Measurements from ENCODE around the gene PTPRB. TPM values are rescaled to one million over a fixed set of nuclear protein-coding genes. Genes with fewer than 3 reads are reported as not detected.

The PTPRB gene
- total RNA-seq, 4 donors from 2014 or later = 12.5 to 40.3 (median 26.8) TPM

DNA sequence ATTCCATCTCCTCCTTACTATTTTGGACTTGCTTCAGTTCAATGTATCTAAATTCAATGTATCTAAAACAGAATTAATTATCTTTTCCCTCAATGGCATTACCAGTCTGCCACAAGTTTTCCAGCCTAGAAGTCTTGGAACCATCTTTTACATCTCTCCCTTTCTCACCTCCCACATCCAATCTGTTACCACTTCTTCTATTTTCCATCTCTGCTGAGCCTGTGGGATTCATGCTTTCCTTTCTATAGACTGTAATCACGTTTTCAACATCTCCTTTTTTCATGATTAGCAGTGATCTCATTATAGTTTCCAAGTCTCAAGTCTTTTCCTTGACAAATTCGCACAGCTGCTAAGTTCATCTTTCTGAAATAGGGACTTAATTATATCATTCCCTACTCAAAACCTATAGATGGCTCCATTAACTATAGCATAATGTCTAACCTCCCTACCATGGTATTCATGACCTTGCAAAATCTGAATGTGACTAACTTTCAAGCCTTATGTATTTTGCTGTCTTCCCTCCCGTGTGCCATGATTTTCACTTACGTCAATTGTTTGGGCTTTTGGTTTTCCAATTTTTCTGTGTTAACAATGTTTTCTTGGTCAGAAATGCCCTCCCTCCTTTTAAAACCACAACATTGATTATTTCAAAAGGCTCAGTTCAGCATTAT is 20.5 kb upstream of the PTPRB start:
- TF ChIP-seq EP300 (IDR thresholded peaks at IDR 0.05) = no peak
- TF ChIP-seq, protein P1, sequence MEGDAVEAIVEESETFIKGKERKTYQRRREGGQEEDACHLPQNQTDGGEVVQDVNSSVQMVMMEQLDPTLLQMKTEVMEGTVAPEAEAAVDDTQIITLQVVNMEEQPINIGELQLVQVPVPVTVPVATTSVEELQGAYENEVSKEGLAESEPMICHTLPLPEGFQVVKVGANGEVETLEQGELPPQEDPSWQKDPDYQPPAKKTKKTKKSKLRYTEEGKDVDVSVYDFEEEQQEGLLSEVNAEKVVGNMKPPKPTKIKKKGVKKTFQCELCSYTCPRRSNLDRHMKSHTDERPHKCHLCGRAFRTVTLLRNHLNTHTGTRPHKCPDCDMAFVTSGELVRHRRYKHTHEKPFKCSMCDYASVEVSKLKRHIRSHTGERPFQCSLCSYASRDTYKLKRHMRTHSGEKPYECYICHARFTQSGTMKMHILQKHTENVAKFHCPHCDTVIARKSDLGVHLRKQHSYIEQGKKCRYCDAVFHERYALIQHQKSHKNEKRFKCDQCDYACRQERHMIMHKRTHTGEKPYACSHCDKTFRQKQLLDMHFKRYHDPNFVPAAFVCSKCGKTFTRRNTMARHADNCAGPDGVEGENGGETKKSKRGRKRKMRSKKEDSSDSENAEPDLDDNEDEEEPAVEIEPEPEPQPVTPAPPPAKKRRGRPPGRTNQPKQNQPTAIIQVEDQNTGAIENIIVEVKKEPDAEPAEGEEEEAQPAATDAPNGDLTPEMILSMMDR (IDR thresholded peaks at IDR 0.05) = no peak
- TF ChIP-seq POLR2AphosphoS5 (IDR thresholded peaks at IDR 0.05) = no peak
- TF ChIP-seq POLR2A (IDR thresholded peaks at IDR 0.05) = no peak
- 74 to 83% methylated on average over 4 of the region's 4 CpGs for WGBS, 2 donors (ENCODE audit: low coverage in 1 of 2)
- Histone ChIP-seq H3K9me3 (no peaks in the 10 kb centered on the region), H3K27ac (no peak overlapping the region), H3K36me3 (no peaks in the 10 kb centered on the region), H3K4me3 (no peak overlapping the region), H3K27me3 (no peaks in the 10 kb centered on the region), H3K4me1 (no peaks in the 10 kb centered on the region)
- ATAC-seq = no peak

DNA sequence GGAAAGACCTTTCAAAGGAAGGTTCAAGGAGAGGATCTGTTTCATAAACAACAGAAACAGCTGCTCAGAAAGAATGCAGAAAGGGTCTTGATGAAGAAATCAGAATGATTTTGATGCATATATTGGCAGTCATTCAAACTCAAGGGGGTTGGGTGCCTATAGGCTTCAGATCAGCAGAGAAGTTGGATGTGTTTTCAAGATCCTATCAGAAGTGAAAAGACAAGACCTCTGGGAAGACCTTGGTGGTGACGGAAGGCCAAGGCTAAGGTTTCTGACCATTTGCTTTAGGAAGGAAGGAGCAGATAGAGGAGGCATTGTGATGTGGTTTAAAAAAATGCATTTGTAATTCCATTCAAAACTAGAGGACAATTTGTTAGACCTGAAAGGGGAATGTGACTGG is 15.2 kb upstream of the PTPRB start:
- no peak for TF ChIP-seq EP300 (IDR thresholded peaks at IDR 0.05)

DNA sequence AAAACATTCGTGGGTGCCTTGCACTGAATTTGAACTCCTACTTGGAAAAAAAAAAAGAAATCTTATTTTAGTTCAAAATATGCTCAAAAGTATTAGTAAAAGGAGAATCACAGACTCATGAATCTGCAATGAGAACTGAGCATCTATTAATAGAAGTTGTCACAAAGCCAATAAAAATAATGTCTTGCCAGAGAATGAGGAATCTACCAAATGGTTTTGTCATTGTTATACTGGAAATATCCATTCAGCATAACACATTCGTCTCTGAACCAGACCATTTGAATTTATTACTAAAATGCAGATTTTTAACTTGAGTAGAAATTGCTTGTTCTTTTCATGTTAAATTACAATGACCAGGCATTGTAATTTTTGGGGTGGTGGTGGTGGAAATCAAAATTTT is 11.6 kb upstream of the PTPRB start:
- ATAC-seq = no peak
- no peaks in the 10 kb centered on the region for H3K36me3 ChIP-seq
- H3K4me1 ChIP-seq = peaks cover 0 to 35% (median 0%) of the 10 kb centered on the region in 3 donors
- no peak overlapping the region for H3K4me3 ChIP-seq
- no peak for TF ChIP-seq POLR2AphosphoS5 (IDR thresholded peaks at IDR 0.05)
- no peak for TF ChIP-seq EP300 (IDR thresholded peaks at IDR 0.05)
- no peak for TF ChIP-seq POLR2A (IDR thresholded peaks at IDR 0.05)
- TF ChIP-seq, protein P1 (IDR thresholded peaks at IDR 0.05) = no peak
- no peaks in the 10 kb centered on the region for H3K9me3 ChIP-seq
- 0 to 6% methylated on average over 1 to 2 of the region's 2 CpGs for WGBS, 2 donors (ENCODE audit: low coverage in 1 of 2)
- H3K27me3 ChIP-seq = no peaks in the 10 kb centered on the region
- no peak overlapping the region for H3K27ac ChIP-seq

More for the DNA sequence above, 15.2 kb upstream of the PTPRB start:
- H3K4me1 ChIP-seq = peaks cover 0 to 18% (median 0%) of the 10 kb centered on the region in 3 donors
- no peaks in the 10 kb centered on the region for H3K9me3 ChIP-seq
- 85 to 100% methylated on average over 1 of the region's 1 CpG for WGBS, 2 donors (ENCODE audit: low coverage in 1 of 2)
- no peaks in the 10 kb centered on the region for H3K36me3 ChIP-seq
- H3K27me3 ChIP-seq = no peaks in the 10 kb centered on the region
- ATAC-seq = no peak
- no peak overlapping the region for H3K4me3 ChIP-seq
- H3K27ac ChIP-seq = no peak overlapping the region

DNA sequence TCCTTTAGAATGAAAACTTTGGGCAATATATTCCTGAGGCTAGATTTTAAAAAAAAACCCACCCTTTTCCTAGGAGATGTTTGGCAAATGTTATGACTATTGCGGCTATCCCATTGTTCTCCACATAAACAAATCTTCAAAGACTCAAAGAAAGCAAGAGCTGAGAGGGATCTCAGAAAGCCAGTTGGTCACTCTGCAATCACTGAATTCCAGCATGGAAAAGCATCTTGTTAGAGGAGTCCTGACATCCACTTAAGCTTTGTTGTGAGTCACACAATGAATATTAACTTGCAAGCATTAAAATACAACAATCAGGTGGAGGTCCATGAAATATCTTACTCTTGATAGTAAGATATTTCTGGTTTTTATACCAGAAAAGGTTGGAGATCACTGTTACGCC is 11.0 kb upstream of the PTPRB start:
- Histone ChIP-seq H3K27me3 (no peaks in the 10 kb centered on the region), H3K4me1 (peaks cover 0 to 35% (median 0%) of the 10 kb centered on the region in 3 donors), H3K9me3 (no peaks in the 10 kb centered on the region), H3K36me3 (no peaks in the 10 kb centered on the region), H3K27ac (no peak overlapping the region), H3K4me3 (no peak overlapping the region)
- WGBS, 2 donors (ENCODE audit: low coverage in 1 of 2) = 76 to 85% methylated on average over 2 of the region's 2 CpGs
- TF ChIP-seq EP300 (IDR thresholded peaks at IDR 0.05) (no peak), POLR2AphosphoS5 (IDR thresholded peaks at IDR 0.05) (no peak)
- TF ChIP-seq, protein P1 (IDR thresholded peaks at IDR 0.05) = no peak
- no peak for ATAC-seq

DNA sequence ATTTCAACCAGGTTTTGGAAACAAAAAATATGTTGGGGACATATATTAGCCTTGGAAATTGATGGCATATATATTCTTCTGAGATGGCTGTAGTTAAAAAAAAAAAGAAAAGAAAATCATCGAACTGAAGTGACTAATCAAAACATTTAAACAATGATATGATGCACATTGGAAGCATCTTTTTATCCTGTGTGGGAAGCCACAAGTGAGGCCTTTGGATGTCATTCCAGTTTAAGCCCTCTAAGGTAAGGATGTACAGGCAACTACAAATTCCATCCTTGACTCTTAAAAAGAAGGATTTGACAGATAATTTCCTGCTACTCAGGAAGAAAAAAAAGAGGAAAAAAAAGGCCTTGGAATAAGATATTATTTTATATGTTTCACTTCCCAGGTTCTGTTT is 9.6 kb upstream of the PTPRB start:
- ATAC-seq = no peak
- Histone ChIP-seq H3K9me3 (no peaks in the 10 kb centered on the region), H3K27ac (no peak overlapping the region), H3K4me3 (no peak overlapping the region), H3K4me1 (peaks cover 0 to 35% (median 0%) of the 10 kb centered on the region in 3 donors), H3K27me3 (no peaks in the 10 kb centered on the region), H3K36me3 (no peaks in the 10 kb centered on the region)
- TF ChIP-seq, protein P1 (IDR thresholded peaks at IDR 0.05) = no peak
- TF ChIP-seq POLR2A (IDR thresholded peaks at IDR 0.05) (no peak), EP300 (IDR thresholded peaks at IDR 0.05) (no peak), POLR2AphosphoS5 (IDR thresholded peaks at IDR 0.05) (no peak)
- 8 to 56% methylated on average over 1 of the region's 1 CpG for WGBS, 2 donors (ENCODE audit: low coverage in 1 of 2)
